GM21381 (cell line): Measurements from ENCODE around the gene PVR.
"Not testable (repeated sequence)": the region's sequence is repeated elsewhere in the genome, so short reads cannot be mapped to it uniquely, and the experiment has no call there.

Experiments
- ATAC-seq: cut with Tn5 transposase; IDR thresholded peaks from one replicate; pipeline ENCODE4 v1.9.1; 2021; ENCODE audit warnings: mild to moderate bottlenecking, moderate library complexity; ENCODE audit not compliant: unreplicated experiment

The PVR gene

GRCh38 chr19:44670027-44670426, 26.3 kb downstream of the PVR start:
- not testable (repeated sequence) for ATAC-seq

GRCh38 chr19:44671400-44671799, 27.7 kb downstream of the PVR start, which contains the start of gene CEACAM19:
TSS of gene CEACAM19 (plus strand) at chr19:44671482. CDS start at chr19:44671932, 450 bp downstream.
- no peak for ATAC-seq

- ATAC-seq: no peak
These were observed 28.5 kb downstream of the PVR start for GRCh38 chr19:44672226-44672625.

- no peak for ATAC-seq
These were observed 29.8 kb downstream of the PVR start for GRCh38 chr19:44673510-44673909.

- ATAC-seq: no peak
These were observed 31.8 kb downstream of the PVR start for GRCh38 chr19:44675521-44675920.

GRCh38 chr19:44677019-44677811, 33.5 kb downstream of the PVR start:
- no peak for ATAC-seq

GRCh38 chr19:44680536-44680935, 36.8 kb downstream of the PVR start:
- no peak for ATAC-seq

GRCh38 chr19:44681992-44682790, 38.5 kb downstream of the PVR start:
- ATAC-seq: no peak

GRCh38 chr19:44682807-44683206, 39.1 kb downstream of the PVR start:
- ATAC-seq: no peak

- no peak for ATAC-seq
These were observed 39.9 kb downstream of the PVR start for GRCh38 chr19:44683434-44684210.

- ATAC-seq: not testable (repeated sequence)
These were observed 40.7 kb downstream of the PVR start for GRCh38 chr19:44684396-44684795.

- ATAC-seq: no peak
These were observed 41.5 kb downstream of the PVR start for GRCh38 chr19:44684892-44685863.

- ATAC-seq: no peak
These were observed 42.2 kb downstream of the PVR start for GRCh38 chr19:44685877-44686276.

GRCh38 chr19:44686896-44687295, 43.2 kb downstream of the PVR start:
- ATAC-seq: no peak

GRCh38 chr19:44687888-44688287, 44.2 kb downstream of the PVR start:
- ATAC-seq: no peak

- ATAC-seq: no peak
These were observed 45.8 kb downstream of the PVR start for GRCh38 chr19:44689290-44690130.

GRCh38 chr19:44690131-44690440, 46.4 kb downstream of the PVR start:
- ATAC-seq: no peak

- peak; percentile 15 for ATAC-seq
These were observed 48.6 kb downstream of the PVR start for GRCh38 chr19:44692379-44692721.

- no peak for ATAC-seq
These were observed 50.5 kb downstream of the PVR start for GRCh38 chr19:44694184-44694579.
